Colonic mucosa (tissue), 4 donors: ENCODE measurements around the gene MAB21L3. TPM values are rescaled to one million over a fixed set of nuclear protein-coding genes. Genes with fewer than 3 reads are reported as not detected.

Experiments used
- DNase-seq: peaks from one replicate; pipeline ENCODE4 v3.0.0-alpha.2; 2020
- H3K27ac ChIP-seq: fragments of 200-600 bp; one replicate; pipeline ENCODE4 v1.8.0; 2021
- H3K27me3 ChIP-seq: fragments of 200-600 bp; one replicate; pipeline ENCODE4 v1.8.0; 2021
- H3K36me3 ChIP-seq: fragments of 200-600 bp; one replicate; pipeline ENCODE4 v1.8.0; 2021
- H3K4me1 ChIP-seq: fragments of 200-600 bp; one replicate; pipeline ENCODE4 v1.8.0; 2021; ENCODE audit warnings: mild to moderate bottlenecking
- H3K4me3 ChIP-seq: fragments of 200-600 bp; one replicate; pipeline ENCODE4 v1.8.0; 2021
- H3K9ac ChIP-seq, 2 donors: one replicate each; pipeline ENCODE4 v1.7.0; 2013; ENCODE audit warnings: control low read depth in 2 of 2, low read depth in 2 of 2, low read length in 2 of 2
- H3K9me3 ChIP-seq: fragments of 200-600 bp; one replicate; pipeline ENCODE4 v1.8.0; 2021
- CTCF ChIP-seq: fragments of 200-600 bp; IDR thresholded peaks from one replicate; pipeline ENCODE4 v1.8.0; 2022; ENCODE audit warnings: antibody characterized with exemption, mild to moderate bottlenecking
- intact Hi-C: fragments of 100-400 bp; cut with DNase I; formaldehyde crosslinking; loops from one replicate; pipeline ENCODE4 v1.14.1; 2022
- total RNA-seq, 2 donors: library from RNA; stranded (reverse); fragmentation: NEBNext Ultra II Directional in 1 of 2; extraction: Animal tissue kit (Norgen Biotek cat#: 25700) in 1 of 2; gene quantifications; one replicate each; pipeline ENCODE4 v1.2.1, GENCODE V29; 2021
- donor health status: healthy.
- donor health status: DM: no; HTN: no; CAD: no.
- donor health status: DM: no; HTN: no; CAD: no.

Gene MAB21L3
- total RNA-seq, 2 donors from 2014 or later: 3.9 to 4.5 TPM

DNA sequence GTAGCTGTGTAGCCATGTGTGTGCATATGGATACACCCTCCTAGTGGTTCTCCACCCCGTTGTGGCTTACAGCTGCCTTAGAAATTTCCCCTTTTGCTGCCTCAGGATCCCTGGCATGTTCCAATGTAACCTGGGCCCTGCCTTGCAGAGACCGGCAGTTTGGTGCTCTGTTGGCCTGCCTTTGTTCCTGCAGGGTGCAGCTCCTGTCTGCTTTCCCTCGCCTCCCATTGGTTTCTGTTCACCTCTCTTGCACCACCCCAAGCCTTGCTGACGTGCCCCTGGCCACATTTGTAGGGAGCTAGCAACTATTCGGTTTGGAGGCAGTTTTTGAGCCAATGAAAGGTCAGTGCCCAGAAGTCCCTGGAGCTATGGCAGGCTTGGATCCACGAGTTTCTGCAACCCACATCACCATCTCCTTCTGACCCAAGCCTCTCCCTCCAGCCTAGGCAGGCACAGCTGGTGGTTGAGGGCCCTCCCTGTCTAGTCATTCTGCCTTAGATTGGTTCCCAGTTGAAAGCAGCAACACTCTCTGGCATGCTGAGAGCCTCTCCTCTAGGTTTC is 54.9 kb downstream of the MAB21L3 start:
- TF ChIP-seq CTCF: no peak
- no peaks in the 10 kb centered on the region for H3K9me3 ChIP-seq
- no peak overlapping the region for H3K27ac ChIP-seq
- H3K27me3 ChIP-seq: no peaks in the 10 kb centered on the region
- peaks cover 11% of the 10 kb centered on the region for H3K4me1 ChIP-seq
- intact Hi-C loops: no loop called here
- H3K9ac ChIP-seq: no peak overlapping the region
- no peaks in the 10 kb centered on the region for H3K36me3 ChIP-seq
- no peak overlapping the region for H3K4me3 ChIP-seq
- DNase-seq: peak; percentile 19

DNA sequence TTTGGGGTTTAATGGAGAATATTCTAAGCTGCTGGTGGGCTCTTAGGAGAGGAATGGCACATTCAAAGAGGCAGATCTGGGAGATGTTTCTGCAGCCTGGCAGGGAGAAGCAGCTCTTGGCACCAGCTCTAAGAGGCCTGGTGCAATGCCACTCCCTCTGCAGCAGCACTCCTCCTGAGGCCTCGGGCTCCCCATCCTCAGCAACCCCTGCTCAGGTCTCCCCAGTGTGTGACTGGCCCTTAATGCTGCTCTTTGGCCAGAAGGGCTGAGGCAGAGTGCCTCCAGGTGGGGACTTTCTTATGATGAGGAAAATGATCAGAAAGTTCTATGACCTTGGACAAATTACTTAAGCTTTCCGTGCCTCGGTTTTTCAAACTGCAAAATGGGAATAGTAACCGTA is 55.5 kb downstream of the MAB21L3 start:
- peak; percentile 17 for DNase-seq
- TF ChIP-seq CTCF: no peak
- no peaks in the 10 kb centered on the region for H3K9me3 ChIP-seq
- H3K27me3 ChIP-seq: no peaks in the 10 kb centered on the region
- no peaks in the 10 kb centered on the region for H3K36me3 ChIP-seq
- peaks cover 11% of the 10 kb centered on the region for H3K4me1 ChIP-seq
- H3K4me3 ChIP-seq: no peak overlapping the region
- intact Hi-C loops: no loop called here
- H3K9ac ChIP-seq: no peak overlapping the region
- no peak overlapping the region for H3K27ac ChIP-seq

DNA sequence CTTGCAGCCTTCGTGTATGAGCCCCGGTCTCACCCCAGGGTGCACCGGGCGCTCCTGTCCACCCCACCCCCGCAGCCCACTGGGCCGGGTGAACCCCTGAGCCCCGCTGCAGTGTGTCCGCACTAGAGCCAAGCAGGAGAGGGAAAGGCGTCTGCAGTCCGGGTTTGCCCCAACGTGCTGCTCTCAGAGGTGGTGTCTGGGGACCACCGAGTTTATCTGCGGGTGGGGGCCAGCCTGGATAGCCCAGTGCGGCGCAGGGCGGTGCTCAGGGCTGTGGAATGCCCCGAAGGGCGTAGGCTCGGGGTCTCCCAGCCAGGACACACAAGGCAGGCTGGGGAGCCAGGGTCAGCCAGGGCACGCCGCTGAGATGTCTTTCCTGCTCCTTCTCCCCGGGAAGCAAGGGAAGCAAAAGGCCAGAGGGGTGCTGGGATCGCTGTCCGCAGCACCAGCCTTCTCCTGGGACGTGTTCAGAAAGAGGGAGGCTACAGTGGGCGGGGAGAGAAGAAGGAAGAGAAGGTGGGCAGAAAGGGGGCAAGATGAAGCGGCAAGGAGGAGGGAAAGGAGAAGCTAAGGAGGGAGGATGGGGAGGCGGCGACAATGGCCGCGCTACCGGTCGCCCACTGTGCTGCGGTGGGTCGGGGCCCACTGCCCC is 56.6 kb downstream of the MAB21L3 start:
- H3K9ac ChIP-seq: peak overlapping the region; percentile 78 to 91
- DNase-seq: peak; percentile 42
- intact Hi-C loops: no loop called here

DNA sequence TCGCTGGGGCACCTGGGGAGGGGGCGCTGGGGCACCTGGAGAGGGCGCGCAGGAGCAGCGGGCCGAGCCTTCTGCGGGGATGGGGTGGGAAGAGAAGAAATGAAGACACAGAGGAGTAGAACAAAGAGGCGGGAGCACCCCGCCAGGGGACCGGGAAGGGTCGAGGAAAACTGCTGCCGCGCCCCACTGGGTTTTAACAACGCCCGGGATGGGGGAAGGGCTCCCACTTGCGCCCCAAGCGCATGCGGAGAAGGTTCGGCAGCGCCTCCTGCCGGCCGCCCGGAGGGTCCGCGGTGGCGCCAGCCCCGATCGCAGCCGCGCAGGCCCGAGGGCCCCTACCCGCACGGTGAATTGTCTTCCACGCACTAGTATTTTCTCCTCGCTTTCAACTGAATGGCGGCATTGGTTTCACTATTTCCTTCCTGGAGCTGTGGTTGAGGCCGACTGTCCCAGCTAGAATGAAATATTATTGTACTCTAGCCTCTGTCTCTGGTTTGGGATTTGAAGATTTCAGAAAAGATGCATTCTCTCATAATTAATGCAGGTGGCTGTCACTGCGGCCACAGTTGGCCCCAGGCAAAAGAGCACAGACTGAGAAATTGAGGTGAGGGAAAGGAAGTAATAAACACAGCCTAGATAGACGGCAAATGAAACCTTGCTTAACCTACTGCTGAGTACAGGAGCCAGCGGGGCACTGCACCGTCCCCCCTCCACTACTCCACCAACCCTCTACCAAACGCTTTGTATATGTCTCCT is 57.3 kb downstream of the MAB21L3 start:
- Histone ChIP-seq H3K4me3 (peak overlapping the region; percentile 55), H3K27ac (peak overlapping the region; percentile 60), H3K27me3 (no peaks in the 10 kb centered on the region), H3K4me1 (peaks cover 11% of the 10 kb centered on the region), H3K36me3 (no peaks in the 10 kb centered on the region), H3K9ac (peak overlapping the region; percentile 78 to 91), H3K9me3 (no peaks in the 10 kb centered on the region)
- TF ChIP-seq CTCF: peak; percentile 92
- intact Hi-C loops: no loop called here
- DNase-seq: peak; percentile 91

More for the DNA sequence above, 56.6 kb downstream of the MAB21L3 start:
- no peak for TF ChIP-seq CTCF
- H3K27me3 ChIP-seq: no peaks in the 10 kb centered on the region
- peak overlapping the region; percentile 55 for H3K4me3 ChIP-seq
- peaks cover 11% of the 10 kb centered on the region for H3K4me1 ChIP-seq
- no peaks in the 10 kb centered on the region for H3K36me3 ChIP-seq
- no peaks in the 10 kb centered on the region for H3K9me3 ChIP-seq
- peak overlapping the region; percentile 60 for H3K27ac ChIP-seq

DNA sequence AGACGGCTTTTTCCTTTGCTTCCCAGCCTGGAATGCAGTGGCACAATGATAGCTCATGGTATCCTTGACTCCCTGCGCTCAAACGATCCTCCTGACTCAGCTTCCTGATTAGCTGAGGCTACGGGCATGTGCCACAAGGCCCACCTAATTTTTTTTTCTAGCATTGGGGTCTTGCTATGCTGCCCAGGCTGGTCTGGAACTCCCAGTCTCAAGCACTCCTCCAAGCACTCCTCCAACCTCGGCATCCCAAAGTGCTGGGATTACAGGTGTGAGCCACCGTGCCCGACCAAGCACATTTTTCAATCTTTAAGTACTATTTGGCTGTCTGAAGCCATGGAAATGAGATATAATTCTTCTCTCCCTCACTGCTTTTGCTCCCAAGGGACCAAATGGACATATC is 58.7 kb downstream of the MAB21L3 start:
- DNase-seq: no peak
- no peaks in the 10 kb centered on the region for H3K27me3 ChIP-seq
- no peaks in the 10 kb centered on the region for H3K36me3 ChIP-seq
- TF ChIP-seq CTCF: no peak
- no peaks in the 10 kb centered on the region for H3K9me3 ChIP-seq
- peaks cover 11% of the 10 kb centered on the region for H3K4me1 ChIP-seq
- H3K27ac ChIP-seq: no peak overlapping the region
- intact Hi-C loops: loop anchor here (10.0 kb wide), 1 partner anchor 155 kb away; no protein-coding TSS in a partner anchor
- no peak overlapping the region for H3K9ac ChIP-seq
- H3K4me3 ChIP-seq: no peak overlapping the region
